ENCODE data around the gene UBE2U.

UBE2U gene

GRCh38 chr1:64296459-64296858 lies 93.0 kb downstream of the UBE2U start:
- DNase-seq, result no peak

- DNase-seq, result no peak
These were observed 98.8 kb downstream of the UBE2U start for GRCh38 chr1:64302194-64302593.

GRCh38 chr1:64302971-64303370 lies 99.5 kb downstream of the UBE2U start:
- peak; percentile 72 for DNase-seq

GRCh38 chr1:64304823-64305222 lies 101.4 kb downstream of the UBE2U start:
- peak; percentile 46 for DNase-seq

- no peak for DNase-seq
These were observed 105.4 kb downstream of the UBE2U start for GRCh38 chr1:64308866-64309265.

- DNase-seq, result no peak
These were observed 106.0 kb downstream of the UBE2U start for GRCh38 chr1:64309431-64309831.

- DNase-seq, result no peak
These were observed 107.3 kb downstream of the UBE2U start for GRCh38 chr1:64310760-64311159.

- no peak for DNase-seq
These were observed 109.0 kb downstream of the UBE2U start for GRCh38 chr1:64312431-64312830.

- DNase-seq, result no peak
These were observed 112.0 kb downstream of the UBE2U start for GRCh38 chr1:64315402-64315801.

All from fibroblast of upper back skin (primary cell).